ENCODE measurements around the gene USH2A. TPM values are rescaled to one million over a fixed set of nuclear protein-coding genes. Genes with fewer than 3 reads are reported as not detected.

Gene USH2A
- total RNA-seq, 2 experiments from 2014 or later = not detected

DNA sequence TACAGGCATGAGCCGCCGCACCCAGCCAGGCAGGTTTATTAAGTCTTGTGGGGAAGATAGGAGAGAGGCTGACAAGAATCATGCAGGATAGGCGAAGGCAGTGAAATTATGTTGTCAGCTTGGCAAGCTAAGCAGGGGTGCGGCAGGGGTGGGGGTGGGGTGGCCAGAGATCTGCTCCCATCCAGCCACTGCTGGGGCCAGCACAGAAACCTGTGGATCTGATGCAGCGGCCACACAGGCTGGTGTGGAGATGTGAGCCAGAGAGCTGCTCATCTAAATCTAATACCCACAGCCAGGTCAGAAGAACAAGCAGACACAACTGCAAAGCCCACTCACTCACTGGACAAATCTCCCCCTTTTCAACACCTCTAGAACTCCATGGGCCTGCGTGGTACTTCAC is 787.4 kb downstream of the USH2A start:
- Mint-ChIP-seq H3K27me3 (peaks cover 7% of the 10 kb centered on the region), H3K4me1 (no peaks in the 10 kb centered on the region), H3K4me3 (no peak overlapping the region), H3K36me3 (no peaks in the 10 kb centered on the region), H3K9me3 (no peaks in the 10 kb centered on the region), H3K27ac (no peak overlapping the region)
- DNase-seq = no peak

DNA sequence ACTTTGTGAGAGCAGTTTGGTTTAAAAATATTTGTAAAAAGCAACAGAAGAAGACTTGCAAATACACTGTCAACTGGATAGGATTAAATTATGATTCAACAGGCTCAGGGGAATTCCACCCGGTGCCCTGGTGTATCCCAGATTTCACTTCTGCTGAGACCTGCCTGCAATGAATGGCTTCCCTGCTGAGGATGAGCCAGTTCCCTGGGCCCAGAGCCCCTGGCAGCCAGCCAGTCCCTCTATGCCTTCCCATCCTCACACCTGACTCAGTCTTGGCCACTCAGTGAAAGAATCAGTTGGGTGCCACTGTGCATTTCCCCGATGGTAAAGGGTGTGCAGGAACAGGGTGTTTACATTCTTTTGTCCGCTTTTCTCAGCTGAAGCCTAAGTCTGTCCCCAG is 791.8 kb downstream of the USH2A start:
- no peaks in the 10 kb centered on the region for H3K4me1 Mint-ChIP-seq
- no peaks in the 10 kb centered on the region for H3K36me3 Mint-ChIP-seq
- no peak overlapping the region for H3K27ac Mint-ChIP-seq
- H3K27me3 Mint-ChIP-seq = peaks cover 3% of the 10 kb centered on the region
- no peak for DNase-seq
- H3K9me3 Mint-ChIP-seq = no peaks in the 10 kb centered on the region
- H3K4me3 Mint-ChIP-seq = no peak overlapping the region

DNA sequence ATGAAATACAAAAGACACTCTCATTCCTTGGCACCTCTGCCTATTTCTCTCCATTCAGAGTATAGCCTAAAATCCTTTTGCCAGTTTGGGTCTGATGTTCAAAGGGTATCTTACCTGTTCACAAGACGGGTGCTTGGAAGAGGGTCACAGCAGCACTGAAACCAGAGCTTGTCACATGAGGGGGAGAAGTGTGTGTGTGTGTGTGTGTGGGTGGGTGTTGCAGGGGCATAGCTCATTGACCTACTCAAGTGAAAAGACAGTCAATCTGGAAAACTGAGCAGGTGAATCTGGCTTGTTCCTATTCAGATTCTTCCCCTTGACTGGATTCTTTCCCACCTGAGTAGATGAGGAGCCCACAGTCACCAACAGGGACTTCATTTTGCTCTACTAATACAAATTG is 792.2 kb downstream of the USH2A start:
- DNase-seq = no peak
- Mint-ChIP-seq H3K4me1 (no peaks in the 10 kb centered on the region), H3K36me3 (no peaks in the 10 kb centered on the region), H3K27me3 (peaks cover 3% of the 10 kb centered on the region), H3K27ac (no peak overlapping the region), H3K9me3 (no peaks in the 10 kb centered on the region), H3K4me3 (no peak overlapping the region)

DNA sequence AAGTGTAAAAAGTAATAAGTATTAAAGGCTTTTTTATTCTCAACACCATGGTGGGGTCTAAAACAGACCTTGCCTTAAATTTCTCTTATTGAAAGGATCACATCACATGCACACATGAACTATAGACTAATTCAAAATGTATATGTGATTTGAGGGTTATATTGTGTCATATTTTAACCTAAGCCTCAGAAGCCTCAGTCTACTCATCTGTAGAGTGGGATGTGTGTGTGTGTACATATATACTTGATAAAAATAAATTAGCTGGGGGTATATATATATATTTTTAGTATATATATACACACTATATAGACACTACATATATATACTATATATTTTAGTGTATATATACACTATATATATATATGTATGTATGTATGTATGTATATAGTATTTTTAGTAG is 797.3 kb downstream of the USH2A start:
- Mint-ChIP-seq H3K9me3 (no peaks in the 10 kb centered on the region), H3K4me3 (no peak overlapping the region), H3K27ac (no peak overlapping the region), H3K4me1 (no peaks in the 10 kb centered on the region), H3K27me3 (no peaks in the 10 kb centered on the region), H3K36me3 (no peaks in the 10 kb centered on the region)
- no peak for DNase-seq

DNA sequence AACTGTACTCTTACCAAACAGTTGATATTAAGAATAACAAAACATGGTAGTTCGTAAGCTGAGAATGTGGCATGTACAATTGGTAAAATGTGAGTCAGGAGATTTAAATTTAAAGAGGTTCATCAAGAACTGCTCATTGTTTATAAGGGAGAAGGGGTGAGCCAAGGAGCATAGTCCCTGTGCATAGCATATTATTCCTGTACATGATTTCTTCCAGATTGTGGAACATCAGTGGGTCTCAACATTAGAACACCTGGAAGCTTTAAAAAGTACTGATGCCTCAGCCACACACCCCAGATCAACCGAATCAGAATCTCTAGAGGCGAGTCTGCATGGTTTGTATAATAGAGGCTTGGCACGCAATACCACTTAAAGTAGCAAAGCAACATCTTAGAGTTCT is 800.1 kb downstream of the USH2A start:
- no peak for DNase-seq
- Mint-ChIP-seq H3K36me3 (peaks cover 2% of the 10 kb centered on the region), H3K27me3 (no peaks in the 10 kb centered on the region), H3K4me3 (no peak overlapping the region), H3K4me1 (no peaks in the 10 kb centered on the region), H3K27ac (no peak overlapping the region), H3K9me3 (no peaks in the 10 kb centered on the region)

DNA sequence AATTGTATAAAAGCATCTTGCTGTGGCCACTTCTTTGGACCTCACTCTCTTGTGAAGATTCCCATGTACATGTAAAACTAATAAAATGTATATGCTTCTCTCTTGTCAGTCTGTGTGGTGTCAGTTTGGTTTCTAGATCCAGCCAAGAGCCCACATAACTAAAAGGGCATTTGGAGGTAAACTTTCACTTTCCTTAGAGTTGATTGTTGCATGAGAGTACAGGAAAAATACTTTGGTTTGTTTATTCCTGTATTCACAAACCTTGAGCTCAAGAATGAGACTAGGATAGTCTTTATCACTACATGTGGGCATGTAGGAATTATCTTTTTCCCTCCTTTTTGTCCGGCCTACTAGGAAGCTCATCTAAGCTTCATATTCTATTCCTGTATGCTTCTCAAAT is 805.3 kb downstream of the USH2A start:
- Mint-ChIP-seq H3K4me3 (no peak overlapping the region), H3K4me1 (no peaks in the 10 kb centered on the region), H3K36me3 (peaks cover 6% of the 10 kb centered on the region), H3K27me3 (no peaks in the 10 kb centered on the region), H3K27ac (no peak overlapping the region), H3K9me3 (no peaks in the 10 kb centered on the region)
- DNase-seq = no peak

DNA sequence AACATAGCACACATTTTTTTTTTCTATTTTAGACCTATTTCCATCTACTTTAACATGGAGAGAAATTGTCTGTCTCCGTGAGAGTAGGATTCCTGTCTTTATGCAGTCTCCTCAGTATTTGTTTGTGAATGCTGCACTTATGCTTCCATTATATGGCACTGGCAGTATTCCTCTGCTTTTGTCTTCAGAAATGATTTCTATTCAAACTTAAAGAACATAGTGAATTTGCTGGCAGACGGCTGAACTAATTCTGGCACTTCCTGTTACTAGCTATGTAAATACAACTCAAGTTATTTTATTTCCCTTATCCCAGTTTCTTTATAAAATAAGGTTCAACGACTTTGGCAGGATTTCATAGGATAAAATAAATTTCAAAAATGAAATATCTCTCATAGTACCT is 810.9 kb downstream of the USH2A start:
- H3K4me3 Mint-ChIP-seq = no peak overlapping the region
- H3K4me1 Mint-ChIP-seq = no peaks in the 10 kb centered on the region
- H3K36me3 Mint-ChIP-seq = peaks cover 7% of the 10 kb centered on the region
- no peak for DNase-seq
- H3K9me3 Mint-ChIP-seq = no peaks in the 10 kb centered on the region
- no peaks in the 10 kb centered on the region for H3K27me3 Mint-ChIP-seq
- H3K27ac Mint-ChIP-seq = no peak overlapping the region

DNA sequence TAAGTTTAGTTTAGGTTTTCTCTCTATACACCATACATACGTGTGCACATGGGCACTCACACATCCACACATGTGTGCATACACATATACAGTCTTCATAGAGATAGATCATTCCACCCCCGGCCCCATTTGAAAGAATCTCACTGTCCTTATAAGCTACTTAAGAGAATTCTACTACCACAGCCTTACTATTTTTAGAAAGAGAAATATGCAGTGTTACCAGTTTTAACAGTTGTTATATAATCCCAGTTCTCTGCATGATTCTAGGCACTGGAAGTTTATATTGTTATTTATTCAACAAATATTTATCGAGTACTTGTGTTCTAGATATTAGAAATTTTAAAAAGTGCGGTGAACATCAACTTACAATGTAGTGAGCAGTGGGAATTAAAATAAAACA is 814.6 kb downstream of the USH2A start:
- Mint-ChIP-seq H3K4me1 (no peaks in the 10 kb centered on the region), H3K9me3 (no peaks in the 10 kb centered on the region), H3K4me3 (no peak overlapping the region), H3K36me3 (peaks cover 7% of the 10 kb centered on the region), H3K27ac (no peak overlapping the region), H3K27me3 (no peaks in the 10 kb centered on the region)
- no peak for DNase-seq

DNA sequence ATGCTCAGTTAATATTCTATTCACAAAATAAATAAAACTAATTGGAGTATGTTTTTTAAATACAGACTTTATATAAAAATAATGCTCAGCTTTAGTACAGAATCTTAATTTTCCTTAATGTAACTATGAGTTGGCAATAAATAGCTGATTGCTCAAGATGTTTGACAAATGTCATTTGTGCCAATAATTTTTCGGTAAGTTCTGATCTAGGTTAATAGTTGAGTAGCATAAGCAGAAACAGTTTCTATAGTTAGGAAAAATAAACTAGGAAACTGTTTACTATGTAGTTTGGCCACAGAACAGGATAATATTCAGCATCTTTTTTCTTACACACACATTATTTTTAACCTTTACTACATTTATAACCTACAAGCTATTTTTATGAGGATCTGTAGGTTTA is 815.8 kb downstream of the USH2A start:
- Mint-ChIP-seq H3K4me1 (no peaks in the 10 kb centered on the region), H3K36me3 (no peaks in the 10 kb centered on the region), H3K9me3 (no peaks in the 10 kb centered on the region), H3K27ac (no peak overlapping the region), H3K27me3 (no peaks in the 10 kb centered on the region), H3K4me3 (no peak overlapping the region)
- no peak for DNase-seq

DNA sequence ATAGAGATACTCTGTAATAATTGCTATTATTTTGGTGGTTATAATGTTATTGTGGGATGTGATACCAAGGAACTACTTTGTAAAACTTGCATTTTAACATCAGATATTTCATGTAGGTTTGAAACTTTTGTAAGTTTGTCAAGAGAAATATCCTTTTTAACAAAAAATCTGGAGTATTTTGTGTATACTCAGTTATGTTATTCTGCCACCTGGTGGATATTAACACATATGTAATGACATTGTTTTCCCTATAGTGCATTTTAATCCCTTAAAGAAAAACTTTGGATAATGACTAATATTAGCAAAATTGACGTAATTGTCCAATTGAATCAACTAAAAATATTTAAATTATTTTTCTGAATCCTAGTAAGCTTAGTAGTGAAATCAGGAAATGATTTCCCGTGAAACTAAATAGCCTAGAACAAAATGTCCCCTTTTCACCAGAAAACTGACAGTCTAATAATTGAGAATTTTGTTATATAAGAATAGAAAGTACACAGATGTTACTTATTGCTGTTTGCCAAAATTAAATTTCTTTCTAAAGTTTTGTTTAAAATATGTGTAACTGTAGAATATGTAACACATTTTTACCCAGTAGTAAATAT is 816.6 kb downstream of the USH2A start:
- no peaks in the 10 kb centered on the region for H3K36me3 Mint-ChIP-seq
- no peaks in the 10 kb centered on the region for H3K4me1 Mint-ChIP-seq
- no peak for DNase-seq
- H3K9me3 Mint-ChIP-seq = no peaks in the 10 kb centered on the region
- H3K27ac Mint-ChIP-seq = no peak overlapping the region
- H3K27me3 Mint-ChIP-seq = no peaks in the 10 kb centered on the region
- H3K4me3 Mint-ChIP-seq = no peak overlapping the region

DNA sequence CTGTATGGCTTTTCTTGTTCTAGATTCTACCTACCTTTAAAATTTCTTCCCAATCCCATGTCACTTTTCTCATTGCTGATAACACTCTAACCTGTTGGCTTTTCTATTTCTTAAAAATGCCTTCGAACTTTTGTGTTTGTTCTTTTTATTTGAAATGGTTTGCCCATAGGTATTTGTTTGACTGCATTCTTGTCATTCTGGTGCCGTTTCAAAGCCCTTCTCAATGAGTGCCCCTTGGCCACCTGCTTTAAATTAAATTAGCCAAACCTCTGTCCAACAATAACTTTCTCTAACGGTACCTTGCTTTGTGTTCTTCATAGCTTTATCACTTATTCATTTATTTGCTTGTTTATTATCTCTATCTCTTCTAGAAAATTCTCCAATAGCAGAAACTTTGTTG is 817.2 kb downstream of the USH2A start:
- Mint-ChIP-seq H3K36me3 (no peaks in the 10 kb centered on the region), H3K27ac (no peak overlapping the region)

DNA sequence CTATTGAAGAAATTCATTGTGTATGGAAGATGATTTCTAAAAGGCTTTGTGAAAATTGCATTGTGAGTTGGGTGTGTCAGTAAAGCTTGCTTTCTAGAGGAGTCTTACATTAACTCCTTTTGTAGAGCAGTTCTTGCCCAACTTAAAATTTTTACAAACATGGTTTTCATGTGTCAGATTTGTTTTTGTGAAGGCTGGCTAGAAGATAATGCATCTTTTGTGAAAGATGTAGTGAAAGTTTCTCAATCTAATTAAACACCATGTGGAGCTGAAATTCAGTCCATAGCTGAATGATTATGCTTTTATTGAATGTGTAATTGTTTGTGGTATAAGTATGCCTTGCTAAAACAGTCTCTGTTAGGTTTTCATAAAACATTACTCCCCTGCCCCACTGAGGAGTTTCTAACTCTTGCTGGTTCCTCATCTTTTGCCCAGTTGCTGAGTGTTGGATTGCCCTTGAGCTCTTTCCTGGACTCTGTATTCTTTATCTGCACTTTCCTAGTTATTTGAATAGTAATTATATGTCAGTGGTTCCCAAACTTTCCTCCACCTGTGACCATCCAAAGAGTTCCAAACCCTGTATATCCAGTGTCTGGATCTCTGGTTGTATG is 818.1 kb downstream of the USH2A start:
- Mint-ChIP-seq H3K4me3 (no peak overlapping the region), H3K4me1 (no peaks in the 10 kb centered on the region), H3K27ac (no peak overlapping the region), H3K9me3 (no peaks in the 10 kb centered on the region), H3K27me3 (no peaks in the 10 kb centered on the region), H3K36me3 (no peaks in the 10 kb centered on the region)
- no peak for DNase-seq

More for the DNA sequence above, 817.2 kb downstream of the USH2A start:
- H3K4me1 Mint-ChIP-seq = no peaks in the 10 kb centered on the region
- DNase-seq = no peak
- H3K27me3 Mint-ChIP-seq = no peaks in the 10 kb centered on the region
- H3K4me3 Mint-ChIP-seq = no peak overlapping the region
- H3K9me3 Mint-ChIP-seq = no peaks in the 10 kb centered on the region

DNA sequence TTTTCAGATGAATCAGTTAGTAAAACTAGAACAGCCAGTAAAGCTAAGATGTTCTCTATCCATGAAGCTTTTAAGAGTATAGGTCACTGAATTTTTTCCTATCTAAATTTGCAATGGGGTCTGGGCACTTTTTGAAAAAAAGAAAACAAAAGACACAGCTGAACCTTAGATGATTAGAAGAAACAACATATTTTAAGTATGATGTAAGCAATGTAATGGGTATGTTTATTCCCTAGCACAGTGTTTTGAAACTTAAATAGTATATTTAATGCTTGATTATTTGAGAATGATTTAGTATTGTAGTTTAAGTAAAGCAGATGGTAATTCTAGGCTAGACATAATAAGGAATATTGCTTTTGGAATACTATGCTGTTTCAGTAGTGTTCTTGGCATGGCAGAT is 819.9 kb downstream of the USH2A start:
- Mint-ChIP-seq H3K36me3 (no peaks in the 10 kb centered on the region), H3K4me3 (no peak overlapping the region), H3K27me3 (no peaks in the 10 kb centered on the region), H3K4me1 (no peaks in the 10 kb centered on the region), H3K27ac (no peak overlapping the region), H3K9me3 (no peaks in the 10 kb centered on the region)
- DNase-seq = no peak

DNA sequence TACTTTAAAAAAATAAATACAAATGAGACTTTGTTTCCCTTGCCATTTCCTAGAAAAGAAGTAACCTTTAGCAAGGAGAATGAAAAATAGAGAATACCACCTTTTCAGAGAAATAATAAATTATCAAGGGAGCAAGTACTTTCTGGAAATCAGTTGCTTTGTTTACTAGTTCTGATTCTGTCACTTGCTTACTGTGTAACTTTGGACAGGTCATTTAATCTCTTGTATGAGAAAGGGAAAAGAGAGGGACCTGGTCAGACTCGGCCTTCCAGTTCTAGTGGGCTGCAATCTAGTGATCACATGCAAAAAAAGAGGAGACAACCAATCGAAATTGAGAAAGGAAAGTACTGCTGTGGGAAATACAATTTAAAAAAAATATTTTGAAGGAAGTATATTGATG is 822.0 kb downstream of the USH2A start:
- Mint-ChIP-seq H3K4me3 (no peak overlapping the region), H3K27ac (no peak overlapping the region), H3K27me3 (no peaks in the 10 kb centered on the region), H3K4me1 (no peaks in the 10 kb centered on the region), H3K9me3 (no peaks in the 10 kb centered on the region), H3K36me3 (peaks cover 6% of the 10 kb centered on the region)
- DNase-seq = no peak

DNA sequence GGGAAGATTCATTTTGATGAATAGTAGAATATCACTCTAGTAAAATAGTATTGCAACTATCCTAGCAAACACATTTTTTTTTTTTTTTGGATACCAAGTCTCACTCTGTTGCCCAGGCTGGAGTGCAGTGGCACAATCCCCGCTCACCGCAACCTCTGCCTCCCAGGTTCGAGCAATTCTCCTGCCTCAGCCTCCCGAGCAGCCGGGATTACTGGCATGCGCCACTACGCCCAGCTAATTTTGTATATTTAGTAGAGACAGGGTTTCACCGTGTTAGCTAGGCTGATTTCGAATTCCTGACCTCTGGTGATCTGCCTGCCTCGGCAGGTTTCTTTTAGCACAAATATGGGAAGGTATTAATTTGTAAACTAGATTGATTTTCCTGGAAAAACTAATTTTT is 822.4 kb downstream of the USH2A start:
- H3K36me3 Mint-ChIP-seq = peaks cover 9% of the 10 kb centered on the region
- H3K27ac Mint-ChIP-seq = no peak overlapping the region
- H3K27me3 Mint-ChIP-seq = no peaks in the 10 kb centered on the region

DNA sequence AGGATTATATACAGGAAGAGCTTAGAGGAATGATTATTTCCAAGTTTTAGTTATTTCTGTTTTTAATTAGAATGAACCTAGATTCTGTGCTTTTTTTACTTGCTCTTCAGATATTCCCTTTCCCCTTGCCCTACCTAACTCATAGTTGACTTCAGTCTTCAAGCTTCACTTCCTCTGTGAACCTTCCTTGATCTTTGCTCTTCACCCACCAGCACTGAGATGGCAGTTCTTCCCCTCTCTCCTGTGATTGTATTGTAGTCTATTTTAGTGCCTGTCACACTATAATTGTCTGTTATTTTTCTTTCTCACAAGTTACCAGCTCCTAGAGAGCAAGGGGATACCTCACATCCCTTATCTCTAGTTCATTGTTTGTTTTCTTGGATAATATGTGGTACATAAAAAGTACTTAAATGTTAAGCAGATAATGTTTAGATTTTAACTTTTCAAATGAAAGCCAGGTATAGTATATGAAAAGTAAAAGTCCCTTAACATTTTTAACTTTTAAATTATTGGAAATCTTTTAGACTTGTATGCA is 822.9 kb downstream of the USH2A start:
- no peak for DNase-seq
- H3K27ac Mint-ChIP-seq = no peak overlapping the region
- no peaks in the 10 kb centered on the region for H3K27me3 Mint-ChIP-seq
- H3K4me1 Mint-ChIP-seq = no peaks in the 10 kb centered on the region
- H3K36me3 Mint-ChIP-seq = peaks cover 9% of the 10 kb centered on the region
- H3K4me3 Mint-ChIP-seq = no peak overlapping the region
- H3K9me3 Mint-ChIP-seq = no peaks in the 10 kb centered on the region

More for the DNA sequence above, 822.4 kb downstream of the USH2A start:
- Mint-ChIP-seq H3K4me3 (no peak overlapping the region), H3K4me1 (no peaks in the 10 kb centered on the region), H3K9me3 (no peaks in the 10 kb centered on the region)
- DNase-seq = no peak
